ENCODE data around the gene FGF14.

GRCh38 chr13:101838323-101838722, 563.5 kb downstream of the FGF14 start:
- TF ChIP-seq CTCF (IDR thresholded peaks at IDR 0.05): no peak
- TF ChIP-seq POLR2A (IDR thresholded peaks at IDR 0.05): no peak
